ENCODE data around the gene PRDX1.
"Not testable (repeated sequence)": the region's sequence is repeated elsewhere in the genome, so short reads cannot be mapped to it uniquely, and the experiment has no call there.

Gene PRDX1

GRCh38 chr1:45516465-45516864 is 5.2 kb downstream of the PRDX1 start:
- no peak for TF ChIP-seq EZH2 (IDR thresholded peaks at IDR 0.05; ENCODE audit: borderline replicate concordance, low read depth, low read length, severe bottlenecking)
- no peak for TF ChIP-seq CTCF (IDR thresholded peaks at IDR 0.05; ENCODE audit: borderline replicate concordance, extremely low read depth, low read length, poor library complexity, severe bottlenecking)
- Histone ChIP-seq H3K4me2 (ENCODE audit: insufficient read depth, low read length) (no peak overlapping the region), H2AFZ (ENCODE audit: low read depth, low read length) (no peak overlapping the region), H3K9me3 (ENCODE audit: insufficient read depth, low read length, severe bottlenecking) (no peaks in the 10 kb centered on the region), H3K27ac (ENCODE audit: low read length) (no peak overlapping the region), H4K20me1 (ENCODE audit: insufficient read depth, low read length) (peaks cover 32% of the 10 kb centered on the region), H3K79me2 (ENCODE audit: insufficient read depth, low read length) (peaks cover 54% of the 10 kb centered on the region), H3K36me3 (ENCODE audit: insufficient read depth, low read length) (peaks cover 71% of the 10 kb centered on the region), H3K4me3 (ENCODE audit: low read depth in 1 of 2, low read length in 2 of 2) (no peak overlapping the region), H3K9ac (ENCODE audit: low read depth, low read length) (no peak overlapping the region), H3K27me3 (ENCODE audit: insufficient read depth, low read length, poor library complexity) (no peaks in the 10 kb centered on the region), H3K4me1 (ENCODE audit: insufficient read depth, low read length) (peaks cover 25% of the 10 kb centered on the region)
- no peak for DNase-seq
- no peak for ATAC-seq (ENCODE audit: insufficient read depth, low read depth)

- H3K27me3 ChIP-seq (ENCODE audit: insufficient read depth, low read length, poor library complexity): no peaks in the 10 kb centered on the region
- no peaks in the 10 kb centered on the region for H3K9me3 ChIP-seq (ENCODE audit: insufficient read depth, low read length, severe bottlenecking)
- DNase-seq: no peak
- peaks cover 50% of the 10 kb centered on the region for H3K79me2 ChIP-seq (ENCODE audit: insufficient read depth, low read length)
- H3K4me2 ChIP-seq (ENCODE audit: insufficient read depth, low read length): no peak overlapping the region
- no peak overlapping the region for H3K4me3 ChIP-seq (ENCODE audit: low read depth in 1 of 2, low read length in 2 of 2)
- H3K27ac ChIP-seq (ENCODE audit: low read length): no peak overlapping the region
- ATAC-seq (ENCODE audit: insufficient read depth, low read depth): no peak
- peaks cover 76% of the 10 kb centered on the region for H3K36me3 ChIP-seq (ENCODE audit: insufficient read depth, low read length)
- no peak overlapping the region for H2AFZ ChIP-seq (ENCODE audit: low read depth, low read length)
- TF ChIP-seq EZH2 (IDR thresholded peaks at IDR 0.05; ENCODE audit: borderline replicate concordance, low read depth, low read length, severe bottlenecking) (no peak), CTCF (IDR thresholded peaks at IDR 0.05; ENCODE audit: borderline replicate concordance, extremely low read depth, low read length, poor library complexity, severe bottlenecking) (no peak)
- no peak overlapping the region for H3K9ac ChIP-seq (ENCODE audit: low read depth, low read length)
- peaks cover 25% of the 10 kb centered on the region for H3K4me1 ChIP-seq (ENCODE audit: insufficient read depth, low read length)
- peaks cover 32% of the 10 kb centered on the region for H4K20me1 ChIP-seq (ENCODE audit: insufficient read depth, low read length)
These were observed 5.6 kb downstream of the PRDX1 start for GRCh38 chr1:45516036-45516435.

- H2AFZ ChIP-seq (ENCODE audit: low read depth, low read length); H3K4me3 ChIP-seq (ENCODE audit: low read depth in 1 of 2, low read length in 2 of 2); H3K27me3 ChIP-seq (ENCODE audit: insufficient read depth, low read length, poor library complexity); H3K27ac ChIP-seq (ENCODE audit: low read length); H3K4me1 ChIP-seq (ENCODE audit: insufficient read depth, low read length); H3K9ac ChIP-seq (ENCODE audit: low read depth, low read length); DNase-seq; H3K4me2 ChIP-seq (ENCODE audit: insufficient read depth, low read length); ATAC-seq (ENCODE audit: insufficient read depth, low read depth); H3K9me3 ChIP-seq (ENCODE audit: insufficient read depth, low read length, severe bottlenecking): not testable (repeated sequence)
- H3K79me2 ChIP-seq (ENCODE audit: insufficient read depth, low read length): peaks cover 27% of the 10 kb centered on the region
- H3K36me3 ChIP-seq (ENCODE audit: insufficient read depth, low read length): peaks cover 95% of the 10 kb centered on the region
- peaks cover 26% of the 10 kb centered on the region for H4K20me1 ChIP-seq (ENCODE audit: insufficient read depth, low read length)
These were observed 8.0 kb downstream of the PRDX1 start for GRCh38 chr1:45513532-45514260.

- H3K9ac ChIP-seq (ENCODE audit: low read depth, low read length): no peak overlapping the region
- H3K4me2 ChIP-seq (ENCODE audit: insufficient read depth, low read length): no peak overlapping the region
- H4K20me1 ChIP-seq (ENCODE audit: insufficient read depth, low read length): peaks cover 31% of the 10 kb centered on the region
- no peak overlapping the region for H3K27ac ChIP-seq (ENCODE audit: low read length)
- no peak overlapping the region for H3K4me3 ChIP-seq (ENCODE audit: low read depth in 1 of 2, low read length in 2 of 2)
- H3K27me3 ChIP-seq (ENCODE audit: insufficient read depth, low read length, poor library complexity): no peaks in the 10 kb centered on the region
- DNase-seq (peak; percentile 55), ATAC-seq (ENCODE audit: insufficient read depth, low read depth) (peak; percentile 59)
- peaks cover 17% of the 10 kb centered on the region for H3K79me2 ChIP-seq (ENCODE audit: insufficient read depth, low read length)
- H2AFZ ChIP-seq (ENCODE audit: low read depth, low read length): no peak overlapping the region
- peaks cover 98% of the 10 kb centered on the region for H3K36me3 ChIP-seq (ENCODE audit: insufficient read depth, low read length)
- TF ChIP-seq CTCF (IDR thresholded peaks at IDR 0.05; ENCODE audit: borderline replicate concordance, extremely low read depth, low read length, poor library complexity, severe bottlenecking): peak; percentile 86
- no peak for TF ChIP-seq EZH2 (IDR thresholded peaks at IDR 0.05; ENCODE audit: borderline replicate concordance, low read depth, low read length, severe bottlenecking)
- no peaks in the 10 kb centered on the region for H3K9me3 ChIP-seq (ENCODE audit: insufficient read depth, low read length, severe bottlenecking)
- peaks cover 5% of the 10 kb centered on the region; the same call in 1 of the 2 replicates for H3K4me1 ChIP-seq (ENCODE audit: insufficient read depth, low read length)
These were observed 9.0 kb downstream of the PRDX1 start for GRCh38 chr1:45512641-45513054.

Data from DND-41 (cell line).